MCF 10A (cell line): ENCODE results near the gene HTR4. TPM values are rescaled to one million over a fixed set of nuclear protein-coding genes. Genes with fewer than 3 reads are reported as not detected.

ENCODE experiments used
- BruUV-seq: library from RNA; stranded (reverse); fragments of 400-500 nt; replicated peaks from 2 replicates; lab custom pipeline; 2021; lab: Mats Ljungman, UMichigan
- CTCF ChIA-PET: fragments of 300-600 bp; sonication (Branson Sonifier 250); formaldehyde crosslinking; extraction: SDS; loops from one replicate; lab custom pipeline; 2021; ENCODE audit warnings: antibody characterized with exemption, inconsistent platforms; lab: Yijun Ruan, JAX
- POLR2A ChIA-PET: fragments of 300-600, 350-650 bp; sonication (Branson Sonifier 250); formaldehyde crosslinking; extraction: SDS; loops from one replicate; lab custom pipeline; 2020; ENCODE audit warnings: antibody characterized with exemption, inconsistent platforms; lab: Yijun Ruan, JAX
- DNase-seq: peaks from one replicate; pipeline ENCODE4 v3.0.0-alpha.2; 2018; ENCODE audit not compliant: unreplicated experiment
- H3K27ac Mint-ChIP-seq: one replicate; pipeline ENCODE4 v1.8.0; 2022; ENCODE audit warnings: mild to moderate bottlenecking, low read depth, mixed read lengths; ENCODE audit not compliant: unreplicated experiment
- H3K27me3 Mint-ChIP-seq: one replicate; pipeline ENCODE4 v1.8.0; 2022; ENCODE audit warnings: mixed read lengths; ENCODE audit not compliant: insufficient read depth, unreplicated experiment
- H3K36me3 Mint-ChIP-seq: one replicate; pipeline ENCODE4 v1.8.0; 2022; ENCODE audit warnings: mild to moderate bottlenecking, moderate library complexity, mixed read lengths; ENCODE audit not compliant: insufficient read depth, unreplicated experiment
- H3K4me1 Mint-ChIP-seq: one replicate; pipeline ENCODE4 v1.8.0; 2022; ENCODE audit warnings: mixed read lengths; ENCODE audit not compliant: insufficient read depth, unreplicated experiment
- H3K4me3 Mint-ChIP-seq: one replicate; pipeline ENCODE4 v1.8.0; 2022; ENCODE audit warnings: mild to moderate bottlenecking, moderate library complexity, mixed read lengths; ENCODE audit not compliant: unreplicated experiment
- H3K9me3 Mint-ChIP-seq: one replicate; pipeline ENCODE4 v1.8.0; 2022; ENCODE audit warnings: mixed read lengths; ENCODE audit not compliant: unreplicated experiment
- intact Hi-C: fragments of 100-400 bp; cut with micrococcal nuclease; formaldehyde crosslinking; loops from 2 replicates; pipeline ENCODE4 v1.14.1; 2022
- total RNA-seq: library from RNA; stranded (reverse); gene quantifications from 2 replicates; pipeline ENCODE4 v1.2.3, GENCODE V29; 2022
- TF ChIP-seq, protein P1 (sequence below): fragments of 200-600 bp; IDR thresholded peaks from one replicate; pipeline ENCODE4 v1.8.0; 2022; ENCODE audit warnings: antibody characterized with exemption, mild to moderate bottlenecking; ENCODE audit not compliant: unreplicated experiment

HTR4 gene
- total RNA-seq, 1 experiment from 2014 or later, result not detected

DNA sequence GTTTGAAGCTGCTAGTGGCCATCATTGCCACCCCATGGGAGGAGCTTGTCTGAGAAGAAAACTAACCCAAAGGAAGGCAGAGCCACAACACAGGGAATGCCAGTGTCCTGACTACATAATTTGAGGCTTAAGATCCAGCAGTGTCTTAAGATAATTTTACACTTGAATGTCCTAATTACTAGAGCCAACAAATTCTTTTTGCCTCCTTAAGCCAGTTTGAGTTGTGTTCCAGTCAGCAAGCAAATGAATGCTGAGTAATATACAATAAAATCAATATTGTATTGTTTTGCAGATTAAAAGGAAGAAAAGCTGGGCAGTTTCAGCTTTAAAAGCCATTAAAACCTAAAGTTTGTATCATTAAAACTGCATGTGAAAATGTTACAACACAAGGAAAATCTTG lies 13.9 kb downstream of the HTR4 start:
- intact Hi-C loops, result no loop called here
- Mint-ChIP-seq H3K27me3 (peaks cover 34% of the 10 kb centered on the region), H3K36me3 (no peaks in the 10 kb centered on the region), H3K4me1 (no peaks in the 10 kb centered on the region), H3K27ac (no peak overlapping the region), H3K4me3 (no peak overlapping the region), H3K9me3 (no peaks in the 10 kb centered on the region)
- POLR2A ChIA-PET, result interaction anchor here (0.7 to 1.0 kb wide), 2 partner anchors 10 to 48 kb away, joined by 3 read pairs; no protein-coding TSS in a partner anchor
- CTCF ChIA-PET, result interaction anchor here (1.4 kb wide), 1 partner anchor 196 kb away, joined by 3 read pairs; no protein-coding TSS in a partner anchor
- TF ChIP-seq, protein P1, sequence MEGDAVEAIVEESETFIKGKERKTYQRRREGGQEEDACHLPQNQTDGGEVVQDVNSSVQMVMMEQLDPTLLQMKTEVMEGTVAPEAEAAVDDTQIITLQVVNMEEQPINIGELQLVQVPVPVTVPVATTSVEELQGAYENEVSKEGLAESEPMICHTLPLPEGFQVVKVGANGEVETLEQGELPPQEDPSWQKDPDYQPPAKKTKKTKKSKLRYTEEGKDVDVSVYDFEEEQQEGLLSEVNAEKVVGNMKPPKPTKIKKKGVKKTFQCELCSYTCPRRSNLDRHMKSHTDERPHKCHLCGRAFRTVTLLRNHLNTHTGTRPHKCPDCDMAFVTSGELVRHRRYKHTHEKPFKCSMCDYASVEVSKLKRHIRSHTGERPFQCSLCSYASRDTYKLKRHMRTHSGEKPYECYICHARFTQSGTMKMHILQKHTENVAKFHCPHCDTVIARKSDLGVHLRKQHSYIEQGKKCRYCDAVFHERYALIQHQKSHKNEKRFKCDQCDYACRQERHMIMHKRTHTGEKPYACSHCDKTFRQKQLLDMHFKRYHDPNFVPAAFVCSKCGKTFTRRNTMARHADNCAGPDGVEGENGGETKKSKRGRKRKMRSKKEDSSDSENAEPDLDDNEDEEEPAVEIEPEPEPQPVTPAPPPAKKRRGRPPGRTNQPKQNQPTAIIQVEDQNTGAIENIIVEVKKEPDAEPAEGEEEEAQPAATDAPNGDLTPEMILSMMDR, result no peak
- no peak for DNase-seq
- BruUV-seq, result no TSS peak

DNA sequence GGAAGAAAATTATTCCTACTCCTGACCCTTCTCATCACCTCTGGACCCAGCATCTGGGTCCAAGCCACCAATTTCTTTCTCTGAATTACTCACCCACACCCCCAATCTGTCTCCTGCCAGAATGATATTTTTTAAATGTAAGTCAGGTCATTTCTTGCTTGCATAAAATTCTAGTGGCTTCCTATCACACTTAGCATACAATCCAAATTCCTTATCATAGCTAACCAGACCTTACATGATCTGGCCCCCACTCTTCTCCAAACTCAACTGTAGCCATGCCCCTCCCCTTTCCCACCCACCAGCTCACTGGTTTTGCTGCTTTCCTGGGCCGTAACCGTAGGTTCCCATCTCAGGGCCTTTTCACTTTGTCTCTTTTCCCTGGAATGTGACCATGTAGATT lies 15.2 kb downstream of the HTR4 start:
- no peaks in the 10 kb centered on the region for H3K36me3 Mint-ChIP-seq

DNA sequence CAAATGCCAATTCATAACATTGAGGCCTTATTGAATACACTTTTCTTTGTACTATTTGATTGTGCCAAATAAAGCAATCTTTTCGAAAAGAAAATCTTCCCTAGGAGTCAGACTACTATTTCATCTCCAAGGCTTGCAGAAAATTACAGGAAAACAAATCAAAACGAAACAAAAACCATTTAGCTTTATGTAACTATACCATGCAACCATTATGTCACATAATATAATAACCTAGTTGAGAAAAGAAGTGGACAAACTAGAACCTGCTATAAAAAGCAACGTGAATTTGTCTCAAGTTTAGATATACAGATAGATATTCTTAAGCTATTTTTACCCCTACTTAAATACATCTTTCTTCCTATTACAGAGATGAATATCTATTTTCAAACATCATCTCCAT lies 18.0 kb downstream of the HTR4 start:
- POLR2A ChIA-PET, result interaction anchor here (1.4 kb wide), 1 partner anchor 28 kb away, joined by 3 read pairs; no protein-coding TSS in a partner anchor

More for the DNA sequence above, 15.2 kb downstream of the HTR4 start:
- no peak overlapping the region for H3K27ac Mint-ChIP-seq
- BruUV-seq, result no TSS peak
- DNase-seq, result no peak
- H3K9me3 Mint-ChIP-seq, result no peaks in the 10 kb centered on the region
- POLR2A ChIA-PET, result no interaction called here
- TF ChIP-seq, protein P1, result no peak
- peaks cover 24% of the 10 kb centered on the region for H3K27me3 Mint-ChIP-seq
- CTCF ChIA-PET, result interaction anchor here (1.5 kb wide), 1 partner anchor 92 kb away, joined by 4 read pairs; no protein-coding TSS in a partner anchor
- H3K4me1 Mint-ChIP-seq, result no peaks in the 10 kb centered on the region
- intact Hi-C loops, result no loop called here
- no peak overlapping the region for H3K4me3 Mint-ChIP-seq

DNA sequence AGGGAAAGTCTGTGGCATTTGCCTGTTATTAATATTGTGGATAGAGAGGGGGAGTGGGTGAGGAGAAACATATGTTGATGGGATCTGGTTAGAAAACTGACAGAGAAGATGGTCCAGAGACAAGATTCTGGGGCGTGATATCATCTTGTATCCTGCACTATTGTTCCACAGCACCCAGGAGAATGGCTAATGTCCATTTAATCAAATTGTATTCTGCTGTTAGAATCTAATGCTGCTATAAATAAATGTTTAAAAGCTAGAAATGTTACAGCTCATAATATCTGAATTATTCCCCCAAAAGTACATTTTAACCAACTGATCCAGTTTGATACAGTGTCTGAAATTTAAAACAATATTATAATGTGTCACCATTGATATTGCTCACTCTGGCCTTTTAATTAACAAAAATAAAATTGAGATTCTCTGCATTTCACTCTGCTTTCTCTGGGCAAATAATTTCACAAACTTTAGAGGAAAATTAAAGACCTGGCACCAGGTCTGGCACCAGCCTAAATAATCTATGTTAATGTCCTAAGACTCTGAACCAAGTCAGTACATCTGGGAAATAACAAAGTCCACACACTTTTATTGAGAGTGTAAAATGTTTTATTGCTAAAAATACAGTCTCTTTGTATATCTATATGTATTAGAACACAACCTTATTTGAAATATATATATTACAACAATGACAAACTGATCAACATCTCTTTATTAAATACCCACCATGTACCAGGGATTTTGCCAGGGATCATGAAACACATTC lies 18.8 kb downstream of the HTR4 start:
- Mint-ChIP-seq H3K36me3 (no peaks in the 10 kb centered on the region), H3K27ac (no peak overlapping the region), H3K27me3 (peaks cover 11% of the 10 kb centered on the region), H3K4me3 (no peak overlapping the region), H3K4me1 (no peaks in the 10 kb centered on the region), H3K9me3 (no peaks in the 10 kb centered on the region)
- intact Hi-C loops, result no loop called here
- POLR2A ChIA-PET, result interaction anchor here (1.2 kb wide), 1 partner anchor 9 kb away, joined by 3 read pairs; no protein-coding TSS in a partner anchor
- CTCF ChIA-PET, result no interaction called here
- no peak for DNase-seq
- no TSS peak for BruUV-seq
- TF ChIP-seq, protein P1, result no peak

More for the DNA sequence above, 18.0 kb downstream of the HTR4 start:
- no TSS peak for BruUV-seq
- no peak for DNase-seq
- Mint-ChIP-seq H3K4me3 (no peak overlapping the region), H3K27me3 (peaks cover 15% of the 10 kb centered on the region), H3K9me3 (no peaks in the 10 kb centered on the region), H3K36me3 (no peaks in the 10 kb centered on the region), H3K4me1 (no peaks in the 10 kb centered on the region), H3K27ac (no peak overlapping the region)
- CTCF ChIA-PET, result interaction anchor here (0.6 kb wide), 1 partner anchor 525 kb away, joined by 3 read pairs; no protein-coding TSS in a partner anchor
- intact Hi-C loops, result no loop called here
- TF ChIP-seq, protein P1, result no peak
